Hepatocyte (in vitro differentiated cells): ENCODE results near the gene UVRAG. TPM values are rescaled to one million over a fixed set of nuclear protein-coding genes. Genes with fewer than 3 reads are reported as not detected.

ENCODE experiments used
- DNase-seq: peaks from one replicate; pipeline ENCODE4 v3.0.0-alpha.2; 2016; ENCODE audit warnings: low spot score
- H2AFZ ChIP-seq: fragments of 200-600 bp; sonication (generic); 2 replicates; pipeline ENCODE4 v1.6.0; 2016; ENCODE audit warnings: antibody characterized with exemption, mild to moderate bottlenecking
- H3K27ac ChIP-seq: fragments of 200-600 bp; sonication (generic); 2 replicates; pipeline ENCODE4 v1.5.1; 2016; ENCODE audit warnings: mild to moderate bottlenecking
- H3K27me3 ChIP-seq: fragments of 200-600 bp; sonication (generic); 2 replicates; pipeline ENCODE4 v1.6.1; 2016
- H3K36me3 ChIP-seq: fragments of 200-600 bp; sonication (generic); replicated peaks from 2 replicates; pipeline ENCODE4 v1.5.1; 2016; ENCODE audit warnings: low read depth; ENCODE audit not compliant: insufficient read depth
- H3K4me1 ChIP-seq: fragments of 200-600 bp; sonication (generic); 2 replicates; pipeline ENCODE4 v1.5.1; 2016; ENCODE audit warnings: mild to moderate bottlenecking, moderate library complexity; ENCODE audit not compliant: insufficient read depth
- H3K4me2 ChIP-seq: fragments of 200-600 bp; sonication (generic); 2 replicates; pipeline ENCODE4 v1.6.0; 2016
- H3K4me3 ChIP-seq: fragments of 200-600 bp; sonication (generic); 2 replicates; pipeline ENCODE4 v1.5.1; 2016; ENCODE audit warnings: mild to moderate bottlenecking
- H3K79me2 ChIP-seq: fragments of 200-600 bp; sonication (generic); 2 replicates; pipeline ENCODE4 v1.6.0; 2017; ENCODE audit warnings: mild to moderate bottlenecking
- H3K9me2 ChIP-seq: fragments of 200-600 bp; sonication (generic); replicated peaks from 2 replicates; pipeline ENCODE4 v1.6.0; 2017; ENCODE audit warnings: mild to moderate bottlenecking; ENCODE audit not compliant: insufficient read depth
- H3K9me3 ChIP-seq: fragments of 200-600 bp; sonication (generic); 2 replicates; pipeline ENCODE4 v1.5.1; 2016; ENCODE audit warnings: low read depth, mild to moderate bottlenecking
- H4K20me1 ChIP-seq: fragments of 200-600 bp; sonication (generic); 2 replicates; pipeline ENCODE4 v1.6.0; 2016; ENCODE audit warnings: mild to moderate bottlenecking; ENCODE audit not compliant: insufficient read depth, poor library complexity, severe bottlenecking
- CTCF ChIP-seq: fragments of 200-600 bp; sonication (generic); IDR thresholded peaks from 2 replicates; pipeline ENCODE4 v1.5.1; 2016; ENCODE audit warnings: antibody characterized with exemption, mild to moderate bottlenecking; ENCODE audit not compliant: poor library complexity
- EZH2 ChIP-seq: fragments of 200-600 bp; sonication (generic); IDR thresholded peaks from 2 replicates; pipeline ENCODE4 v1.6.1; 2016; ENCODE audit warnings: antibody characterized with exemption, mild to moderate bottlenecking, borderline replicate concordance
- EZH2phosphoT487 ChIP-seq: fragments of 200-600 bp; sonication (generic); IDR thresholded peaks from one replicate; pipeline ENCODE4 v1.6.1; 2018; ENCODE audit warnings: antibody characterized with exemption, mild to moderate bottlenecking, low read depth, moderate library complexity; ENCODE audit not compliant: unreplicated experiment, severe bottlenecking
- WGBS: methylation state at CpG from one replicate; pipeline ENCODE4 v1.1.6; 2016; ENCODE audit warnings: low lambda C conversion rate; ENCODE audit errors: missing lambda C conversion rate; 5-methylcytosine and 5-hydroxymethylcytosine counted together
- polyA plus RNA-seq: library from polyadenylated mRNA; unstranded; fragments of >200 nt; fragmentation: Nextera tagmentation; extraction: Ambion mirVana; gene quantifications from 2 replicates; pipeline ENCODE4 v1.2.1, GENCODE V29; 2016
- total RNA-seq: library from RNA; depleted of rRNA; stranded (reverse); fragments of >200 nt; gene quantifications from 2 replicates; pipeline ENCODE4 v1.2.3, GENCODE V29; 2014

UVRAG gene
- total and polyA plus RNA-seq, 2 experiments from 2014 or later: 15.3 to 36.5 TPM

DNA sequence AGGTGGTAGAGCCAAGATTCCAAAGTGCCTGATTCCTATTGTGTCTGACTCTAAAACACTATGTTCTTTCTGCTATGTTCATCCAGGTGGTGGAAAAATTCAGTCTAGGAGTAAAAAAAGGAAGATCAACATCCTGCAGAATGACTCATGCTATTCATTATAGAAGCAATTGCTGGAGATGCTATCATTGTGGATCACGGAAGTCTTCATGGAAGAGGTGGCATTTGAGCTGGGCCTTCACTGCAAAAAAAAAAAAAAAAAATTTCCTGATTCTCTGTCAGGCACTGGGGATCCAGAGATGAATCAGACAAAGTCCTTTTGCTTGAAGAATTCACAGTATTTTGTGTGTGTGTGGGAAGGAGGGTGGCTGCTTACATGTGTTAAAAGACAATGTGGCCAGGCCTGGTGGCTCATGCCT lies 1.4 kb upstream of the UVRAG start:
- H3K36me3 ChIP-seq: no peaks in the 10 kb centered on the region
- 82% methylated on average over 1 of the region's 1 CpG for whole genome bisulfite sequencing
- no peaks in the 10 kb centered on the region for H3K9me3 ChIP-seq
- H3K4me3 ChIP-seq: no peak overlapping the region
- TF ChIP-seq EZH2 (no peak), EZH2phosphoT487 (no peak), CTCF (no peak)
- H2AFZ ChIP-seq: no peak overlapping the region
- peaks cover 19% of the 10 kb centered on the region for H3K4me1 ChIP-seq
- DNase-seq: no peak
- peak overlapping the region; percentile 77 for H3K4me2 ChIP-seq
- H3K27ac ChIP-seq: peak overlapping the region; percentile 82
- no peaks in the 10 kb centered on the region for H4K20me1 ChIP-seq
- H3K9me2 ChIP-seq: no peaks in the 10 kb centered on the region
- H3K27me3 ChIP-seq: no peaks in the 10 kb centered on the region
- H3K79me2 ChIP-seq: peaks cover 32% of the 10 kb centered on the region

DNA sequence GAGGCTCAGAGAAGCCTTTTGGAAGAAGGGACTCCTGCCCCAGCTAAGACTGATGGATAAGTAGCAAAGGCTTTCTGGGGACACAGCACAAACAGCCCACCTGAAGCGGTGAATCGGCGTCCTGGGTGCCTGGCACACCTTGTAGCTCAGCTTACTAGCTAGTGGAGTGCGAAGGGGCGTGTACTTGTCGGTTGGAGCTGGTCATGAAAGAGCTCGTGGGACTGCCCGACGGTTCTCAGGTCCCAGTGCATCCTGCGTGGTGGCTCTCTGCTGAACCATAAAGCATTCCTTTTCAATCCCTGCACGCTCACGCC lies 690 bp upstream of the UVRAG start:
- peak overlapping the region; percentile 50 for H2AFZ ChIP-seq
- H3K79me2 ChIP-seq: peaks cover 39% of the 10 kb centered on the region
- peak overlapping the region; percentile 13 for H3K4me3 ChIP-seq
- DNase-seq: no peak
- H3K36me3 ChIP-seq: no peaks in the 10 kb centered on the region
- TF ChIP-seq CTCF (no peak), EZH2 (no peak), EZH2phosphoT487 (no peak)
- H3K4me2 ChIP-seq: peak overlapping the region; percentile 77
- WGBS: 3% methylated on average over 12 of the region's 12 CpGs
- no peaks in the 10 kb centered on the region for H3K9me2 ChIP-seq
- peaks cover 19% of the 10 kb centered on the region for H3K4me1 ChIP-seq
- no peaks in the 10 kb centered on the region for H4K20me1 ChIP-seq
- H3K27me3 ChIP-seq: no peaks in the 10 kb centered on the region
- H3K27ac ChIP-seq: peak overlapping the region; percentile 82
- H3K9me3 ChIP-seq: no peaks in the 10 kb centered on the region

DNA sequence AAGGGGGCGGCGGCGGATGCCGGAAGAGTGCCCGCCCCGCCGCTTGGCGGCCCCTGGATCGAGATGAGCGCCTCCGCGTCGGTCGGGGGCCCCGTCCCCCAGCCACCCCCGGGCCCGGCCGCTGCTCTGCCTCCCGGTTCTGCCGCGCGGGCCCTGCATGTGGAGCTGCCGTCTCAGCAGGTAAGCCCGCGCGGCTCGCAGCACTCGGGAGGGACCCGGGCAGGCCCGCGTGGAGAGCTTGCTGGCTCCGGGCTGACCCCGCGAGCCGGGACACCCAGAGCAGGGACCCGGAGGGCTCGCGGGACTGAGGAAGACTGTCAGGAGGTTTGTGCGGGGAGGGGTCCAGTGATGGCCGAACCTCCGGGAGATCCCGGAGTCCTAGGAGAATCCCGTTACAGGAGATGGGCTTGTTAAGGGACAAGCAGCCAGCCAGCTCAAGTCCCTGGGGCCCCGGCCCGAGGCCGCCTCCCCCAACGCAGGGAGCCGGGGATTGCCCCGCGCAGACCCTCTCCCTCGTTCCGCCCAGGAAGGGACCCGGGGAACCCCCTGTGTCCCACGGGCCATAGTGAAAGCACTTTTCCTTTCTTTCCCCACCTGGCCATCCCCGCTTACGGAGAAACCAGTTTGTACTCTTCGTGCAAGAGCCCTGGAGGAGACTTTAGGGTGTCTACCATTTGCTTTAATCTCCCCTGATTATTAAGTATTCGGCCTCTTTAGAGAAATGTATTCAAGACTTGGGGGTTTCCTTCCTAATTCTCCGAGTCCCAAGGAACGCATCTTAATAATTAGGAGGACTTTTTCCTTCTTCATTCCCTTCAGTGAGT lies 547 bp downstream of the UVRAG start:
- H3K4me3 ChIP-seq: peak overlapping the region; percentile 65
- no peaks in the 10 kb centered on the region for H4K20me1 ChIP-seq
- no peaks in the 10 kb centered on the region for H3K27me3 ChIP-seq
- peak overlapping the region; percentile 77 for H3K27ac ChIP-seq
- no peaks in the 10 kb centered on the region for H3K9me2 ChIP-seq
- H3K4me2 ChIP-seq: peak overlapping the region; percentile 86
- peaks cover 19% of the 10 kb centered on the region for H3K4me1 ChIP-seq
- peak; percentile 75 for DNase-seq
- H3K79me2 ChIP-seq: peaks cover 52% of the 10 kb centered on the region
- no peaks in the 10 kb centered on the region for H3K36me3 ChIP-seq
- H3K9me3 ChIP-seq: no peaks in the 10 kb centered on the region
- WGBS: 1% methylated on average over 40 of the region's 60 CpGs
- H2AFZ ChIP-seq: peak overlapping the region; percentile 37
- TF ChIP-seq EZH2phosphoT487: no peak
- TF ChIP-seq EZH2: no peak
- no peak for TF ChIP-seq CTCF
